Urinary bladder (tissue), 4 donors: Measurements from ENCODE around the gene NHEJ1. TPM values are rescaled to one million over a fixed set of nuclear protein-coding genes. Genes with fewer than 3 reads are reported as not detected.

Source experiments
- DNase-seq: peaks from one replicate; pipeline ENCODE4 v3.0.0-alpha.2; 2015; ENCODE audit errors: extremely low spot score
- H3K27ac ChIP-seq: one replicate; pipeline ENCODE4 v1.5.1; 2013; ENCODE audit warnings: low read depth, mild to moderate bottlenecking, moderate library complexity
- H3K36me3 ChIP-seq: one replicate; pipeline ENCODE4 v1.6.1; 2013; ENCODE audit warnings: mild to moderate bottlenecking, moderate library complexity; ENCODE audit not compliant: insufficient read depth
- H3K4me1 ChIP-seq: one replicate; pipeline ENCODE4 v1.6.1; 2013; ENCODE audit warnings: mild to moderate bottlenecking, moderate library complexity; ENCODE audit not compliant: insufficient read depth
- H3K4me3 ChIP-seq: one replicate; pipeline ENCODE4 v1.5.1; 2013; ENCODE audit warnings: low read depth, low read length
- WGBS: extraction: QIAGEN DNeasy Blood & Tissue Kit; methylation state at CpG from one replicate; pipeline ENCODE4 v1.1.7; 2013; 5-methylcytosine and 5-hydroxymethylcytosine counted together
- polyA plus RNA-seq: library from polyadenylated mRNA; stranded (reverse); fragments of 200-250 nt; gene quantifications from one replicate; pipeline ENCODE4 v1.2.3, GENCODE V29; 2013
- total RNA-seq: library from RNA; depleted of rRNA; stranded (reverse); fragments of >200 nt; gene quantifications from one replicate; pipeline ENCODE4 v1.2.3, GENCODE V29; 2014
- donor health status: healthy with polysubstance abuse.
- donor health status: healthy.

NHEJ1 gene
- total and polyA plus RNA-seq, 2 donors = 13.3 to 17.6 TPM

DNA sequence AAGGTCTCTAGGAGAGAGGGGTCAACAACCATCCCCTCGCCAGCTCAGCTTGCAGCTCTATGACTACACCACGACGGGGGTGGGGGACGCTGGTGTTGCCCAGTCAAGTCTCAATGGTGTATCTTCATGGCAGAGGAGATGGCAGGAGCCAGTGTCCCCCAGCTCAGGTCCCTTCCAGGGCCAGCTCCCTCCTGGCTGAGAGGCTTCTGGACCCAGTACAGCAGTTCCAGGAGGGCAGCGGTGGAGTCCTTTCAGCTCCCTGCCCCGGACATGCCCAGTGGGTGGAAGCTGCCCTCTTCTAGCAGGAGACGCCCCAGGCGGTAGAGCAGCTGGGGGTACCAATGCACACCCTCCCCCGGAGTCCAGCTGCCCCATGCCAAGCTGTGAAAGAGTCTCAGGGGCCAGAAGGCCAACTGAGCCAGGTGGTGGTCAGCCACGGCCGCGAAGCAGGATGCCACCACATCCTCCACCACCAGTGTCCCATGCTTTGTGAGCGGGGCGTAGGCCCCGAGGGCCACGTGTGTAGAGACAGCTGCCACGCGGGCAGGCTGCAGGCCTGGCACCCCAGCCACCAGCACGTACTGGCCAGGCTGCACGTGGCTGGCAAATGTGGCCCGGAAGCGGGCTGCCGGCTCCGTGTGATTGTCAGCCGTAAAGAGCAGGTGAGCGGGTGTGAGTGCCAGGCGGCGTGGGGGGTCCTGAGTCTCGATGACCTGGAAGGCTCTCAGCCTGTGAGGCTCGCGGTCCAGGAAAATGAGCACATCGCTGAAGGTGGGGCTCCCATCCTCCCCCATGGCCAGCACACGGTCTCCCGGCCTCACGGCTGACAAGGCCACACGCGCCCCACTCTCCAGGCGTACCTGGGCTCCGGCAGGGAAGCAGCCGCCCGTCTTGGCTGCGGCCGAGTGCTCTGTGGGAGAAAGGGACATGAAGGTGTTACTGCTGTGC, 105.4 kb downstream of the NHEJ1 start:
- H3K4me3 ChIP-seq = no peak overlapping the region
- WGBS = 86% methylated on average over 43 of the region's 43 CpGs
- H3K36me3 ChIP-seq = no peaks in the 10 kb centered on the region
- H3K27ac ChIP-seq = no peak overlapping the region
- H3K4me1 ChIP-seq = peaks cover under 1% of the 10 kb centered on the region
- DNase-seq = no peak

DNA sequence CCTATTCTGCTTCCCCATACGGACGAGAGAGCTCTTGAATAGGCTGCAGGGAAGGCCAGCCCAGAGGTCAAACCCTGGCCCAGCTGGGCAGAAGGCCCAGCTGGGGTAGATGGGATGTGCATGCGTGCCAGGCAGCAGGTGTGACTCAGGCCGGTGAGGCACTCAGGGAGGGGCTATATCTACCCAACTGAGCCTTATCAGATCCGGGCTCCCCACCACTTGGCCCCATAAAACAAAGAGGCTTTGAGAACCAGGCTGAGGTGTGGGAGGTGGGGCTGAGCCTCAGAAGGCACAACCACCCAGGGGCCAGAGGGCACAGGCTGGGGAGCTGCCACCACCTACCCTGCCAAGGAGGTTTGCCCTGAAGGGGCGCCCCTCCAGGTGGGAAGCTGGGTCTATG, 111.3 kb downstream of the NHEJ1 start:
- Histone ChIP-seq H3K4me3 (no peak overlapping the region), H3K4me1 (no peaks in the 10 kb centered on the region), H3K27ac (no peak overlapping the region), H3K36me3 (no peaks in the 10 kb centered on the region)
- no peak for DNase-seq
- 63% methylated on average over 6 of the region's 6 CpGs for WGBS

DNA sequence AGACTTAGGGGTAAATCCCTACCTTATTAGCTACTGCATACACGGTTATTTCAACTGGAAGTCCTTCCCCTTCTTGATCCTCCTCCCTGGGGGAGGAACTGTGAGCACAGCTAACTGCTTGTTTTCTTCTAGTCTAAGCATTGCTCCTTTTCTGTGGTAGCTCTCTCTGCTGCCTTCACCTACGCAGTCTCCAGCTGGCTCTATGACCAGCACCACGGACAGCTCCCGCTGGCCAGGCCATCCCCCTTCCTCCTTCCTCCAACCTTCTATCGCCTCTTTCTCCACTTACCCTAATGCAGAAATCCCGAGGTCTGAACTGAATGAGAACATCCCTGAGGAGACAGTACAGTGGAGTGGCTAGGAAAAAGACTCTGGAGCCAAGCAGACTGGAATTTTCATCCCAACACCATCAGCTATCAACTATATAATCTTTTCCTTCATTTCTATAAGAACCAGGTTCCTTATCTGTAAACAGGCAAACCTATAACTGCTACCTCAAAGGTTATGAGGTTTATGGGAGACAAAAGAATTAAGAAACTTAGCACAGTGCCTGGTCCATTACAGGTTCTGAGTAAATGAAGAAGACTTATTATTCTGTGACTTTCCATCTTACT, 114.6 kb downstream of the NHEJ1 start:
- Histone ChIP-seq H3K4me3 (no peak overlapping the region), H3K36me3 (no peaks in the 10 kb centered on the region), H3K4me1 (no peaks in the 10 kb centered on the region), H3K27ac (no peak overlapping the region)
- peak; percentile 8 for DNase-seq
- WGBS = 2% methylated on average over 6 of the region's 6 CpGs

DNA sequence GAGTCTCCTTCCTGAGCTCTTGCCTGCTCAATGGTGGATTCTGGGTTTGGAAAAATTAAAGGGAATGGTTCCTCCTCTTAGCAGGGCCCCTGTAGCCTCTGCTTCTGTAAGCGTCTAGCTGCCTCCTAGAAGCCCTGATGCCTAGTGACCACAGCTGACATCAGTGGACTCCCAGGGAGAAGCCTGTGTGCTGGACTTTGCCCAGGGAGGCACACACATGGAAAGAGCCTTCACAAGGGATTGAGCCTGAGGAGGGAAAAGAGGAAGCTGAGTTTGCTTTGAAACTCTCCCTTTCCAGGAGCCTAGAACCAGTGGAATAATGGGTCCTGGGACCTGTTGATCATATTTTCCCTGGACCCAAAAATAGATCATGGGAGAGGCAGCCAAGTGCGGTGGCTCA, 117.9 kb downstream of the NHEJ1 start:
- no peak overlapping the region for H3K4me3 ChIP-seq
- no peaks in the 10 kb centered on the region for H3K36me3 ChIP-seq
- 74% methylated on average over 2 of the region's 2 CpGs for WGBS
- no peaks in the 10 kb centered on the region for H3K4me1 ChIP-seq
- no peak for DNase-seq
- no peak overlapping the region for H3K27ac ChIP-seq

DNA sequence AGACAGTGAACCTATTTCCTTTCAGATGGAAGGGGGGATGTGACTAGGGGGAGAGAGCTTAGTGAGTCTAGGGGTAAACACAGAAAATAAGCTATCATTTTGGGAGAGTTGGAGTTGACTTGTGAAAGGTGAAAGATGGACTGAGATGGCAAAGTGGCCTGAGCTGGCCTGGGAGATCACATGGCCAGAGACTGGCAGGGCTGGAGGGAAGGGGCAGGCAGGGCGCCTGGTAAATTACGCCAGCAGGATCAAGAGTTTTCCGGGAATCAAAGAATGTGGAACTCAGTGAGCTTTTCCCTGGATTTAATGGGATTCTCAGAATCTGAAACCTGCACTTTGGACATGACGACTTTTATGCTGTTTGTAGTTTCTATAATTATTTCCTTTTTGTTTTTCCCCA, 118.5 kb downstream of the NHEJ1 start:
- no peak overlapping the region for H3K27ac ChIP-seq
- WGBS = 68% methylated on average over 4 of the region's 4 CpGs
- no peaks in the 10 kb centered on the region for H3K4me1 ChIP-seq
- no peaks in the 10 kb centered on the region for H3K36me3 ChIP-seq
- no peak overlapping the region for H3K4me3 ChIP-seq
- no peak for DNase-seq

DNA sequence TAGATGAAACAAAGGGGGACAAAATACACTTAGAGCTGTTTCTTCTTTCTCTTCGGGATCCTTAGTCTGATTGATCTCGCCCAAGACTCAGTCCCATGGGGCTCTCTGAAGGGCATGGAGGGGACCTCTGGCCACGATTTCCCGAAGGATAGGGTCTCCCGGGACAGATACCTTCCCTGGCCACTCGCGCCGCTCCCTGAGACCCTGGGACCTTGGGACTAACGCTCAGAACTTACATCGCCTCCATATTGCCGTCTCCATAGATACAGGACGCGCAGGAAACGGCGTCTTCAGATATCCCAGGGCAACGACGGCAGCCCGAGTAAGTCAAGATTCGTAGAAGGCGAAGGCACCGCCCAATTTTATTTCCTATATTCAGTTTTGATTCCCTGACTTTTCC, 119.4 kb downstream of the NHEJ1 start, which contains the start of gene CFAP65:
CFAP65 (minus strand) TSS at position 265 of the 400 bp plus-strand sequence. CDS start 2,468 bp downstream, outside the sequence.
- Histone ChIP-seq H3K4me3 (no peak within 1 kb of the TSS), H3K36me3 (no peaks in the 10 kb centered on the region), H3K27ac (no peak within 1 kb of the TSS), H3K4me1 (no peaks in the 10 kb centered on the region)
- WGBS = 1% methylated on average over 21 of the region's 21 CpGs
- no peak for DNase-seq

DNA sequence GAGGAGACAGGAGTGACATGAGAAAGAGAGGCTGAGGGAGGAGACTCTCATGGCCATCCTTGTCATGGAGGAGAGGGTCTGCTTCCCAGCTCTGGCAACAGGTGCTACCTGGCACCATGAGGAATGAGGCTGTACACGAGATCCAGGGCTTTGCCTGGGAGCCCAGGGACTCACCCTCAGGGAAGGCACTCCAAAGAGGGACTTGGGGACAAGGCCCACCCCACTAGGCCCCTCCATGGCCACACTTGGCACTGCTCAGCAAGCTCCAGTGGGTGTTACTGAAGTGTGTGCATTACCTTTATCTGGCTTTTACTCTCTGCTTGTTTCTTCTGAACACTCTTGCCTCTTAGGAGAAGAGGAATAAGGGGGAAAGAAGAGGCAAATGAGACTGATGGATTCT, 122.0 kb downstream of the NHEJ1 start:
- no peak for DNase-seq
- no peak overlapping the region for H3K4me3 ChIP-seq
- no peaks in the 10 kb centered on the region for H3K36me3 ChIP-seq
- 16% methylated on average over 1 of the region's 1 CpG for WGBS
- no peak overlapping the region for H3K27ac ChIP-seq
- H3K4me1 ChIP-seq = no peaks in the 10 kb centered on the region

- no peak overlapping the region for H3K27ac ChIP-seq
- H3K4me3 ChIP-seq = no peak overlapping the region
- no peaks in the 10 kb centered on the region for H3K36me3 ChIP-seq
- WGBS = 58% methylated on average over 8 of the region's 8 CpGs
- no peaks in the 10 kb centered on the region for H3K4me1 ChIP-seq
- DNase-seq = no peak
Observed at GRCh38 chr2:219037783-219038499, 122.7 kb downstream of the NHEJ1 start.

DNA sequence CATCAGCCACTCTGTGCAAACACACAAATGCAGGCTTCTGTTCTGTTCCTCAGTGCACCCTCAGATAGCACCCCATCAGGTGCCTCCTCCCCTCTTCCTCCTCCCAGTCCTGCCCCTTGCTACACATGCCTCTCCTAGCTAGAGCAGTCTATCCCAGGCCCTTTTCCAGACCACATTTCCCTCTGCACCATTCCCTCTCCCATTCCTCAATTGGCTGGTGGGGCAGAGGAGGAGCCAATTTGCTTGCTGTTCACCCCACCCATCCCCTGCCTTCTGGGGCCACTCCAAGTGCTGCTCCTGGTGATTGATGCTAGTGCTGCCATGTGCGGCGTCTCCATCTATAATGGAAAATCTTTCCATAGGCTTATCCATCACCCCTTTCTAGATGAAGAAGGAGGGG, 124.7 kb downstream of the NHEJ1 start:
- DNase-seq = no peak
- no peaks in the 10 kb centered on the region for H3K4me1 ChIP-seq
- H3K4me3 ChIP-seq = no peak overlapping the region
- no peak overlapping the region for H3K27ac ChIP-seq
- no peaks in the 10 kb centered on the region for H3K36me3 ChIP-seq
- WGBS = 79% methylated on average over 2 of the region's 2 CpGs

- Histone ChIP-seq H3K4me1 (no peaks in the 10 kb centered on the region), H3K4me3 (no peak overlapping the region), H3K36me3 (no peaks in the 10 kb centered on the region), H3K27ac (no peak overlapping the region)
- WGBS = 50% methylated on average over 6 of the region's 6 CpGs
- DNase-seq = no peak
Observed at GRCh38 chr2:219034823-219035222, 125.8 kb downstream of the NHEJ1 start.

DNA sequence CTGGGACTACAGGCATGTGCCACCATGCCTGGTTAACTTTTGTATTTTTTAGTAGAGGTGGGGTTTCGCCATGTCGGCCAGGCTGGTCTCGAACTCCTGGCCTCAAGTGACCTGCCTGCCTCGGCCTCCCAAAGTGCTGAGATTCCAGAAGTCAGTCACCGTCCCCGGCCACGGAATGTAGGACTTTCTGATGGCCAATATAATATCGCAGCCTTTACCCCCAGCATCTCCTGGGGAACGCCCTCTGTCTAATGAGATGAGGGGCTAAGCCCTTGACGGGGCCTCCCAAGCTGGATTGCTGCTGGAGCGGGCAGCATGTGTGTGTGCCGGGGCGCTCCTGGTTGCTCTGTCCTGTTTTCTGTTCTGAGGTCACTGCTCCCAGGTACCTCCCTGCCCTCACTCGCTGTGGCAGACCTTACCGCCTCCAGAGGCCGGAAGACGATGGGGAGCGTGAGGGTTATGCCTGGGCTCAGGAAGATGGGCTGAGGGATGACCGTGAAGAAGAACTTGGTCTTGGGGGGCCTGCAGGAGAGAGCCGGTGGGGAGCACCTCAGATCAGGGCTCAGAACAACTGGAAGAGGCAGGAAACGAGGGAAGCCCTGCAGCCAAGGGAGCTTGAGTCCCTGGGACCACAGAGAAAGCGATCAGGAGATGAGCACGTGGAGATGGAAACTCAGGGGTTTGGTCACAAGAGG, 128.4 kb downstream of the NHEJ1 start:
- no peak for DNase-seq
- Histone ChIP-seq H3K27ac (no peak overlapping the region), H3K4me1 (no peaks in the 10 kb centered on the region), H3K4me3 (no peak overlapping the region), H3K36me3 (no peaks in the 10 kb centered on the region)
- 74% methylated on average over 23 of the region's 23 CpGs for WGBS

DNA sequence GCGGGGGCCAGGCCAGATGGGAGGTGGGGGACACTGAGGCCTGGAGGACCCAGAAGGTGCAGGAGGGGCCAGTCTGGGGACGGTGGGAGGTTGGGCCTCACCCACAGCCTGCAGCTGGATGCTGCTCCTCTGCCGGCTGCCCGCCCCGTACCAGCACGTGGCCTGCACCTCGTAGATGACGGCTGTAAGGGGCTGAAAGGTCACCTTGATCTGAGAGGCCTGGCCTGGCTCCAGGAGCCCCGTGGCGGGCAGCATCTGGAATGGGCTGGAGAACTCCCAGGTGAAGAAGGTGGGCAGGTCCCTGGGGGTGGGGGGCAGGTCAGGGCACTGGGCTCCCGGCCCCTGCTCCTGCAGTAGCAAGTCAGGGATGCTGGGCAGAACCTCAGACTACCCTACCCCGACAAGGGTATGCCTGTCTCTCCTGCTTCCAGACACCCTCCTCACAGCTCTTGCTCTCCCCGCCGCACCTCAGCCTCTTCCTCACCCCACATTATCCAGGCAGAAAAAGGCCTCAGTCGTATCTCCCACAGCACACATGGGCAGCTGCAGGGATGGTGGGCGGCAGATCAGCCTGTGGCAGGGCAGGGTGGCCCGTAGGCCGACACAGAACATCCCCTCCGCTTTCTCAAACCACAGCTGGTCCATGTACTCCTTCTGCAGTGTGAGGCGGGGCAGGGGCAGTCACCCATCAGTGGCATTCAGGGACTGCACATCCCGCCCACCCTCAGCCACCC, 129.4 kb downstream of the NHEJ1 start:
- H3K4me1 ChIP-seq = no peaks in the 10 kb centered on the region
- no peak overlapping the region for H3K27ac ChIP-seq
- no peaks in the 10 kb centered on the region for H3K36me3 ChIP-seq
- no peak overlapping the region for H3K4me3 ChIP-seq
- WGBS = 67% methylated on average over 21 of the region's 21 CpGs
- no peak for DNase-seq
